ENCODE data around the gene LIPA. TPM values are rescaled to one million over a fixed set of nuclear protein-coding genes. Genes with fewer than 3 reads are reported as not detected.
A peak's percentile ranks its signal among the peaks of the same experiment; 100 is the strongest.
"Not testable (repeated sequence)": the region's sequence is repeated elsewhere in the genome, so short reads cannot be mapped to it uniquely, and the experiment has no call there.

Gene LIPA
- total RNA-seq, 4 donors from 2014 or later, result 12.5 to 22.8 (median 18.0) TPM

- 54 to 84% methylated on average over 2 of the region's 2 CpGs for WGBS, 2 donors
- DNase-seq (ENCODE audit: low spot score in 2 of 2), result no peak
- no peak overlapping the region for H3K4me3 ChIP-seq (ENCODE audit: low read depth, poor library complexity, severe bottlenecking)
- TF ChIP-seq CTCF (IDR thresholded peaks at IDR 0.05) (no peak), POLR2A (IDR thresholded peaks at IDR 0.05) (no peak)
- intact Hi-C loops (cut with DNase I; ENCODE audit: low total_unique reads), result no loop called here
Measured at GRCh38 chr10:89171263-89171872, 80.2 kb downstream of the LIPA start.

- H3K4me3 ChIP-seq (ENCODE audit: low read depth, poor library complexity, severe bottlenecking); intact Hi-C loops (cut with DNase I; ENCODE audit: low total_unique reads): not testable (repeated sequence)
- peak in 1 of 2 donors; percentile 86 for DNase-seq (ENCODE audit: low spot score in 2 of 2)
- WGBS, 2 donors, result 51 to 63% methylated on average over 9 of the region's 9 CpGs
Measured at GRCh38 chr10:89168354-89168900, 83.1 kb downstream of the LIPA start.

GRCh38 chr10:89167915-89168314 is 83.7 kb downstream of the LIPA start:
- intact Hi-C loops (cut with DNase I; ENCODE audit: low total_unique reads), result no loop called here
- no peak for TF ChIP-seq POLR2A (IDR thresholded peaks at IDR 0.05)
- no peak for TF ChIP-seq CTCF (IDR thresholded peaks at IDR 0.05)
- no peak overlapping the region for H3K4me3 ChIP-seq (ENCODE audit: low read depth, poor library complexity, severe bottlenecking)
- DNase-seq (ENCODE audit: low spot score in 2 of 2), result peak in 1 of 2 donors; percentile 26

- no peak for DNase-seq (ENCODE audit: low spot score in 2 of 2)
- no peak overlapping the region for H3K4me3 ChIP-seq (ENCODE audit: low read depth, poor library complexity, severe bottlenecking)
- WGBS, 2 donors, result 72 to 80% methylated on average over 4 of the region's 4 CpGs
- intact Hi-C loops (cut with DNase I; ENCODE audit: low total_unique reads), result no loop called here
- no peak for TF ChIP-seq CTCF (IDR thresholded peaks at IDR 0.05)
- no peak for TF ChIP-seq POLR2A (IDR thresholded peaks at IDR 0.05)
Measured at GRCh38 chr10:89165923-89166322, 85.7 kb downstream of the LIPA start.

- H3K4me3 ChIP-seq (ENCODE audit: low read depth, poor library complexity, severe bottlenecking), result no peak overlapping the region
- TF ChIP-seq POLR2A (IDR thresholded peaks at IDR 0.05) (no peak), CTCF (IDR thresholded peaks at IDR 0.05) (no peak)
- intact Hi-C loops (cut with DNase I; ENCODE audit: low total_unique reads), result no loop called here
- no peak for DNase-seq (ENCODE audit: low spot score in 2 of 2)
- WGBS, 2 donors, result 93 to 97% methylated on average over 4 of the region's 4 CpGs
Measured at GRCh38 chr10:89164920-89165319, 86.7 kb downstream of the LIPA start.

- WGBS, 2 donors, result 58 to 71% methylated on average over 3 of the region's 3 CpGs
- intact Hi-C loops (cut with DNase I; ENCODE audit: low total_unique reads), result no loop called here
- TF ChIP-seq CTCF (IDR thresholded peaks at IDR 0.05), result no peak
- no peak for TF ChIP-seq POLR2A (IDR thresholded peaks at IDR 0.05)
- no peak overlapping the region for H3K4me3 ChIP-seq (ENCODE audit: low read depth, poor library complexity, severe bottlenecking)
- DNase-seq (ENCODE audit: low spot score in 2 of 2), result no peak
Measured at GRCh38 chr10:89164080-89164479, 87.5 kb downstream of the LIPA start.

Other genes starting within 250 kb of the LIPA start
- gene CH25H, start 44.5 kb downstream of the LIPA start, total RNA-seq, result 1 to 10 TPM in 2 of 4 donors, under 1 TPM in 2; 0.45 to 2.8 (median 0.97) TPM
- gene IFIT2, start 50.3 kb upstream of the LIPA start, total RNA-seq, result 1 to 10 TPM in 3 of 4 donors, under 1 TPM in 1; 0.67 to 2.2 (median 1.9) TPM
- 1 to 10 TPM; 1.1 to 8.2 (median 3.7) TPM for gene IFIT3, start 76.2 kb upstream of the LIPA start, total RNA-seq
- not detected for gene IFIT1B, start 126.3 kb upstream of the LIPA start, total RNA-seq
- 1 to 10 TPM in 3 of 4 donors, under 1 TPM in 1; 0.72 to 6.2 (median 4.7) TPM for gene IFIT1, start 140.8 kb upstream of the LIPA start, total RNA-seq
- gene IFIT5, start 162.8 kb upstream of the LIPA start, total RNA-seq, result 10 to 100 TPM in 1 of 4 donors, 1 to 10 TPM in 3; 6.1 to 10.3 (median 7.3) TPM